Measurements from ENCODE around the gene ZNF512.
"Not testable (repeated sequence)": the region's sequence is repeated elsewhere in the genome, so short reads cannot be mapped to it uniquely, and the experiment has no call there.

Gene ZNF512

GRCh38 chr2:27582695-27583389 is at the start of gene ZNF512:
ZNF512 (plus strand) TSS chr2:27583042; CDS start chr2:27583113, 71 bp downstream.
- peak; percentile 88 for DNase-seq (ENCODE audit: low spot score)

GRCh38 chr2:27537287-27537686 is 45.6 kb upstream of the ZNF512 start:
- DNase-seq (ENCODE audit: low spot score) = no peak

DNA sequence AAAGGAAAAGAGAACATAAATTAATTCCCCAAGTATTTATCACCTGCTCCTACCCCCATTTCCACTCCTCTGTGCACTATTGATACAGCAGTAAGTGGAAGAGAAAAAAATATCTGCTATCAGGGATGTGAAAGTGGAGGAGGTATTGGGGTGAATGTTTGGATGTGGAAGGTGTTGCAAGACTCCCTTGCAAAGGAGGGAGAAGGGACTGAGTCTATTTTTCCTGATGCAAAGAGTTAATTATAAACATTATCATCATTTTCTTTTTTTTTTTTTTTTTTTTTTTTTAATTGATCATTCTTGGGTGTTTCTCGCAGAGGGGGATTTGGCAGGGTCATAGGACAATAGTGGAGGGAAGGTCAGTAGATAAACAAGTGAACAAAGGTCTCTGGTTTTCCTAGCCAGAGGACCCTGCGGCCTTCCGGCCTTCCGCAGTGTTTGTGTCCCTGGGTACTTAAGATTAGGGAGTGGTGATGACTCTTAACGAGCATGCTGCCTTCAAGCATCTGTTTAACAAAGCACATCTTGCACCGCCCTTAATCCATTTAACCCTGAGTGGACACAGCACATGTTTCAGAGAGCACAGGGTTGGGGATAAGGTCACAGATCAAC is 43.9 kb upstream of the ZNF512 start:
- DNase-seq (ENCODE audit: low spot score) = not testable (repeated sequence)

DNA sequence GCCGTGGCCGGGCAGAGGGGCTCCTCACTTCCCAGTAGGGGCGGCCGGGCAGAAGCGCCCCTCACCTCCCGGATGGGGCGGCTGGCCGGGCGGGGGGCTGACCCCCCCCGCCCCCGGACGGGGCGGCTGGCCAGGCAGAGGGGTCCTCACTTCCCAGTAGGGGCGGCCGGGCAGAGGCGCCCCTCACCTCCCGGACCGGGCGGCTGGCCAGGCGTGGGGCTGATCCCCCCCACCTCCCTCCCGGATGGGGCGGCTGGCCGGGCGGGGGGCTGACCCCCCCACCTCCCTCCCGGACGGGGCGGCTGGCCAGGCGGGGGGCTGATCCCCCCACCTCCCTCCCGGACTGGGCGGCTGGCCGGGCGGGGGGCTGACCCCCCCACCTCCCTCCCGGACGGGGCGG is 43.2 kb upstream of the ZNF512 start:
- not testable (repeated sequence) for DNase-seq (ENCODE audit: low spot score)

GRCh38 chr2:27544143-27544821 is 38.6 kb upstream of the ZNF512 start:
- no peak for DNase-seq (ENCODE audit: low spot score)

DNA sequence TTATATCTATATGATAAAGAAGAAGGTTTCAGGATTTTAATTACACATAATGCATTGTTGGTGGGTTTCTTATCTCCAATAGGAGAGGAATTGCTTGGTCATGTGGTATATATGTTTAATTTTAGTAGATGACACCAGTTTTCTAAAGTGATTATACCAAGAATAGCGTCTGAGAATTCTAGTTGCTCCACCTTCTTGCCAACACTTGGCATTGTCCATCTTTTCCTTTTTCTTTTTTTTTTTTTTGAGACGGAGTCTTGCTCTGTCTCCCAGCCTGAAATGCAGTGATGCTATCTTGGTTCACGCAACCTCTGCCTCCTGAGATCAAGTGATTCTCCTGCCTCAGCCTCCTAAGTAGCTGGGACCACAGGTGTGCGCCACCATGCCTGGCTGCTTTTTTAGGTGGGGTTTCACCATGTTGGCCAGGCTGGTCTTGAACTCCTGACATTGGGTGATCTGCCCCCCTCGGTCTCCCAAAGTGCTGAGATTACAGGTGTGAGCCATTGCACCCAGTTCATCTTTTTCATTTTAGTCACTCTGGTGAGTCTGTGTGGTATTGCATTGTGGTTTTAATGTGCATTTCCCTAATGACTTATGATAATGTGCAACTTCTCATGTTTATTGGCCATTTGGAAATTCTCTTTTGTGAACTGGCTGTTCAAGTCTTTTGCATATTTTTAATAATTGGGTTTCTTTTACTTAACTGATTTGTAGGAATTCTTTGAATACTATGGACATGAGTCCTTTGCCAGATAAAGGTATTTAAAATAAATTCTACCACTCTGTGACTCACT is 37.3 kb upstream of the ZNF512 start:
- no peak for DNase-seq (ENCODE audit: low spot score)

DNA sequence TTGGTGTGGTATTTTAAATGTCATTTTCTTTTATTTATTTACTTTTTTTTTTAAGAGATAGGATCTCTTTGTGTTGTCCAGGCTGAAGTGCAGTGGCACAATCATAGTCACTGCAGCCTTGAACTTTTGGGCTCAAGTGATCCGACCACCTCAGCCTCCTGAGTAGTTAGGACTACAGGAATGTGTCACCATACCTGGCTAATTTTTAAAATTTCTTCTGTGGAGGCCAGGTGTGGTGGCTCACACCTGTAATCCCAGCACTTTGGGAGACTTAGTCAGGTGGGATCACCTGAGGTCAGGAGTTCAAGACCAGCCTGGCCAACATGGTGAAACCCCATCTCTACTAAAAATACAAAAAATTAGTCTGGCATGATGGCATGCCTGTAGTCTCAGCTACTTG is 33.5 kb upstream of the ZNF512 start:
- no peak for DNase-seq (ENCODE audit: low spot score)

GRCh38 chr2:27551514-27551913 is 31.3 kb upstream of the ZNF512 start:
- no peak for DNase-seq (ENCODE audit: low spot score)

- no peak for DNase-seq (ENCODE audit: low spot score)
Measured at GRCh38 chr2:27552941-27553340, 29.9 kb upstream of the ZNF512 start.

- not testable (repeated sequence) for DNase-seq (ENCODE audit: low spot score)
Measured at GRCh38 chr2:27554451-27554850, 28.4 kb upstream of the ZNF512 start.

DNA sequence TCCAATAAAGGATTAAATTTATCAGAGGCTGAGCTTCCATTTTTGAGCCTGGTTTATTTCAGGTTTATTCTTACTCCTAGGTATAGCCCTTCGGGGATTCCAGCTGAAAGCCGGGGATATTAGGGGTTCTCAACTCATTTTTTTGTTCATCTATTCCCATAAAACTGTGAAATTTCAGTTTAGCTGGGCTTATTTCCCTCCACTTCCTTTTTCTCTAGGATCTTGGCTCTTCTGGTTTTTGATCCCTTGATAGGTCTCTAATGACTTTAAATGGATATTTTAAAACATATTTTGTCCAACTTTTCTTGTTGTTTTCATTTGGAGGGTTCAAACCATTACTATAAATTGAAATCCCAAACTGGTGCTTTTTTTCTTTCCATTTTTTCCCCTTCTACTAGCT is 23.6 kb upstream of the ZNF512 start:
- DNase-seq (ENCODE audit: low spot score) = no peak

GRCh38 chr2:27561060-27561459 is 21.8 kb upstream of the ZNF512 start:
- DNase-seq (ENCODE audit: low spot score) = no peak

DNA sequence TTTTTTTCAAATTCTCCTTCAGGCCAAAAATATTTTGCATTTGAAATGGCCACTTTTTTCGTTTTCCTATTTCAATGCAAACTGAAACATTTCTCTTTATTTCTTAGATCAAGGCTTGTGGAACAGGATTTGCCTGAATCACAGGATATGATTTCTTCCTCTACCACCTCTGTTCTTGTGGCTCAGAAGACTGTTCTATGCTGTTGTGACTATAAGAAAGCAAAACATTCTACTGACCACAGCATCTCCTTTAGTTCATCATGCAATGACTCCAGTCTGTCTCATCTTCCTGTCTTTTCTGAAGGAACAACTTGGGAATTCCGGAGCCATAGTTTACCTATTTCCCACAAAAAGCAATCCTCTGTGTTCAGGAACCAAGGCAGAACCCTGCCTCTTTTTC is 16.2 kb upstream of the ZNF512 start:
- DNase-seq (ENCODE audit: low spot score) = no peak

DNA sequence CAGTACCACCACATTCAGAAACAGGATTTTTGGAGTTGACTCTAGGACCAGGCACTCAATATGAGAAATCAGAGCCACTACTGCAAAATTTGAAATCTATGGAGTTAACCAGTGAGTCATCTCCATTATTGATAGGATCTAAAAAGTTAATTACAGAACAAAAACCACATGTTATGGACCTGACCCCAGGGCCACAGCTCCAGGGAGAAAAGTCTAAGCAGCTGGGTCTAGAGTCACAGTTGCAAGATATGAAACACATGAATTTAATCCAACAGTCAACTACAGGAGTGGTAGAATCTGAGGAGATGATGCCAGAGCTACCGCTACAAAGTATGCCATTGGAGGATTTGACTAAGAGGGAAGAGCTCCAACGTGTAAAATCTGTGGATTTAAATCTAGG is 13.4 kb upstream of the ZNF512 start:
- no peak for DNase-seq (ENCODE audit: low spot score)

DNA sequence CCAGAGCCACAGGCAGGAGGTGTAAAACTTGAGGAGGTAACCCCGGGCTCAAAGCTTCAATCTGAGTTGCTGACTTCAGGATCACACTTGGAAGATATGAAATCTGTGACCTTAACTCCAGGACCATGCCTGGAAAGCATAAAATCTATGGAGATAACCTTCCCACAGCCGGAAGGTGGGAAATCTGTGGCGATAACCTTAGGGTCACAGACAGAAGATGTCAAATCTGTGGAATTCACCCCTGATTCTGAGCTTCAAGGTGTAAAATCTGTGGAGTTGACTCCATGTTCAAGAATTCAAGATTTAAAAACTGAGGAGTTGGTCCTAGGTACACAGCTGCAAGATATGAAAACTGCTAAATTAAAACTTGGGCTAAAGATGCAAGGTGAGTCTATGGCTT is 11.6 kb upstream of the ZNF512 start:
- no peak for DNase-seq (ENCODE audit: low spot score)

GRCh38 chr2:27571681-27572080 is 11.2 kb upstream of the ZNF512 start:
- no peak for DNase-seq (ENCODE audit: low spot score)

DNA sequence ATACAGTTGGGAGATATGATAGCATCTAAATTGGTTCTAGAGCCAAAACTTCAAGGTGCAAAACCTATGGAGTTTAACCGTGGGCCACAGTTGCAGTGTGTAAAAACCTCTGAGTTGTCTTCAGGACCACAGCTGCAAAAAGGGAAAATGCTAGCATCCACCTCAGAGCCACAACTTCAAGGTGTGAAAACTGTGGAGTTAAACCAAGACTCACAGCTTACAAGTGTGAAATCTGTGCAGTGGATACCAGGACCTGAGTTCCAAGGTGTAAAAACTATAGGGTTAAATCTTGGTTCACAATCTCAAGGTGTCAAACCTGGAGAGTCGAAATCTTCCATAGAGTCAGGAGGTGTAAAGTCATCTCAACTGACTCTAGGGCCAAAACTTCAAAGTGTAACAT is 10.4 kb upstream of the ZNF512 start:
- peak; percentile 55 for DNase-seq (ENCODE audit: low spot score)

GRCh38 chr2:27572998-27573429 is 9.8 kb upstream of the ZNF512 start:
- peak; percentile 45 for DNase-seq (ENCODE audit: low spot score)

- DNase-seq (ENCODE audit: low spot score) = no peak
Measured at GRCh38 chr2:27573452-27573851, 9.4 kb upstream of the ZNF512 start.

- no peak for DNase-seq (ENCODE audit: low spot score)
Measured at GRCh38 chr2:27581417-27582128, 1.3 kb upstream of the ZNF512 start.

DNA sequence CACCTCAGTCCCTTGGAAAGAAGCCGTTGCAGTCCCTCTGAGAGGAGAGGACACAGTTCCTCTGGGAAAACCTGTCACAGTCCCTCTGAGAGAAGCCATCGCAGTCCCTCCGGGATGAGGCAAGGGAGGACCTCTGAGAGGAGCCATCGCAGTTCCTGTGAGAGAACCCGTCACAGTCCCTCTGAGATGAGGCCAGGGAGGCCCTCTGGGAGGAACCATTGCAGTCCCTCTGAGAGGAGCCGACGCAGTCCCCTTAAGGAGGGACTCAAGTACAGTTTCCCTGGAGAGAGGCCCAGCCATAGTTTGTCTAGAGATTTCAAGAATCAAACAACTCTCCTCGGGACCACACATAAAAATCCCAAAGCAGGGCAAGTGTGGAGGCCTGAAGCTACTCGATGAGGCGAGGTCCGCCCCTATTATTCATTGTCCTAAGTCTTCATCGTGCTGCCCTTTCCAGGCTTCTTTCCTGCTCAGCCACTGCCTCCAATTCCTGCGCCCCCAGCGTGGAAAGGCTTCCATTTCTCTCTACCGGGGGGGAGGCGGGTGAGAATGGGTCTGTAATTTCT is 630 bp upstream of the ZNF512 start:
- no peak for DNase-seq (ENCODE audit: low spot score)
